Astrocyte (in vitro differentiated cells and primary cell): ENCODE results near the gene RHOG. TPM values are rescaled to one million over a fixed set of nuclear protein-coding genes. Genes with fewer than 3 reads are reported as not detected.
"Not testable (repeated sequence)": the region's sequence is repeated elsewhere in the genome, so short reads cannot be mapped to it uniquely, and the experiment has no call there.

Experiments
- DNase-seq: peaks from one replicate; pipeline ENCODE4 v3.0.0-alpha.2; 2010; ENCODE audit warnings: low read depth
- FAIRE-seq: peaks from 2 replicates; lab custom pipeline; 2011; peaks lifted over from hg19 to GRCh38; lab: Jason Lieb, UNC
- H2AFZ ChIP-seq: 2 replicates; pipeline ENCODE4 v1.6.0; 2012; ENCODE audit warnings: low read depth, low read length, inconsistent platforms
- H3K27ac ChIP-seq: 2 replicates; pipeline ENCODE4 v1.5.1; 2011; ENCODE audit warnings: low read depth, low read length, inconsistent platforms
- H3K27me3 ChIP-seq: 2 replicates; pipeline ENCODE4 v1.6.0; 2011; ENCODE audit warnings: low read length, inconsistent platforms; ENCODE audit not compliant: insufficient read depth
- H3K36me3 ChIP-seq: 2 replicates; pipeline ENCODE4 v1.5.1; 2011; ENCODE audit warnings: low read length, inconsistent platforms; ENCODE audit not compliant: insufficient read depth
- H3K4me1 ChIP-seq: 2 replicates; pipeline ENCODE4 v1.5.1; 2011; ENCODE audit warnings: low read length, inconsistent platforms; ENCODE audit not compliant: insufficient read depth
- H3K4me2 ChIP-seq: 2 replicates; pipeline ENCODE4 v1.6.0; 2012; ENCODE audit warnings: low read length, inconsistent platforms
- H3K4me3 ChIP-seq: 2 replicates; pipeline ENCODE4 v1.5.1; 2011; ENCODE audit warnings: low read depth, mild to moderate bottlenecking, low read length, inconsistent platforms; ENCODE audit not compliant: insufficient read depth
- H3K79me2 ChIP-seq: 2 replicates; pipeline ENCODE4 v1.6.0; 2012; ENCODE audit warnings: mild to moderate bottlenecking, low read length, inconsistent platforms; ENCODE audit not compliant: insufficient read depth
- H3K9ac ChIP-seq: 2 replicates; pipeline ENCODE4 v1.6.0; 2012; ENCODE audit warnings: mild to moderate bottlenecking, low read length, inconsistent platforms
- H3K9me3 ChIP-seq: 2 replicates; pipeline ENCODE4 v1.5.1; 2012; ENCODE audit warnings: low read depth, mild to moderate bottlenecking, low read length, inconsistent platforms; ENCODE audit not compliant: insufficient read depth
- H4K20me1 ChIP-seq: 2 replicates; pipeline ENCODE4 v1.6.0; 2012; ENCODE audit warnings: low read length, inconsistent platforms; ENCODE audit not compliant: insufficient read depth
- H3K27ac Mint-ChIP-seq: one replicate; pipeline ENCODE4 v1.8.0; 2021; ENCODE audit warnings: mild to moderate bottlenecking, mixed read lengths; ENCODE audit not compliant: unreplicated experiment
- H3K27me3 Mint-ChIP-seq: one replicate; pipeline ENCODE4 v1.8.0; 2021; ENCODE audit warnings: low read depth, mixed read lengths; ENCODE audit not compliant: unreplicated experiment
- H3K36me3 Mint-ChIP-seq: one replicate; pipeline ENCODE4 v1.8.0; 2021; ENCODE audit warnings: low read depth, mixed read lengths; ENCODE audit not compliant: unreplicated experiment
- H3K4me1 Mint-ChIP-seq: one replicate; pipeline ENCODE4 v1.8.0; 2021; ENCODE audit warnings: low read depth, mixed read lengths; ENCODE audit not compliant: unreplicated experiment
- H3K4me3 Mint-ChIP-seq: one replicate; pipeline ENCODE4 v1.8.0; 2021; ENCODE audit warnings: mild to moderate bottlenecking, moderate library complexity, mixed read lengths; ENCODE audit not compliant: unreplicated experiment
- H3K9me3 Mint-ChIP-seq: one replicate; pipeline ENCODE4 v1.8.0; 2021; ENCODE audit warnings: mild to moderate bottlenecking, mixed read lengths; ENCODE audit not compliant: unreplicated experiment
- CTCF ChIP-seq: IDR thresholded peaks from 2 replicates; pipeline ENCODE4 v1.5.1; 2011; ENCODE audit warnings: low read depth, mild to moderate bottlenecking, inconsistent platforms, low read length, moderate library complexity; ENCODE audit not compliant: insufficient read depth
- EZH2 ChIP-seq: IDR thresholded peaks from 2 replicates; pipeline ENCODE4 v1.6.1; 2012; ENCODE audit warnings: mild to moderate bottlenecking, low read length, inconsistent platforms; ENCODE audit not compliant: insufficient read depth
- total RNA-seq: library from RNA; stranded (reverse); gene quantifications from 2 replicates; pipeline ENCODE4 v1.2.1, GENCODE V29; 2021

The RHOG gene
- total RNA-seq, 1 donor from 2014 or later, result 54.5 TPM

DNA sequence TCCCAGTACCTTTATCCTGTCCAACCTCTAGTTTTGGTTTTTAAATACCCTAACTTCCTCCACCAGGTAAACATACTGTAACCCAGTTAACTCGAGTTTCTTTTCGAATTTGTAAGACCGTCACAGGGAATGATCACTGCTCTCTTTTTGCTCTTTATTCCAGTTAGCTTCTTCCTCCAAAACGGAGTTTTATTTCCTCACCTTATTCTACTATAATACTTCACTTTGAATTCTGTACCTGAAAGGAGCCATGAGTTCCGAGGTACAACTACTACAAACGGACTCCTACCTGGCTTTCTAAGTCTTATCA is 44.8 kb downstream of the RHOG start:
- FAIRE-seq, result no peak
- peak overlapping the region; percentile 92 for H3K4me3 ChIP-seq
- peaks cover 15% of the 10 kb centered on the region for H3K4me1 ChIP-seq
- peaks cover 14% of the 10 kb centered on the region for H3K36me3 ChIP-seq
- H3K4me2 ChIP-seq, result peak overlapping the region; percentile 96
- H3K27me3 Mint-ChIP-seq, result no peaks in the 10 kb centered on the region
- H3K9ac ChIP-seq, result peak overlapping the region; percentile 97
- peaks cover 64% of the 10 kb centered on the region for H3K79me2 ChIP-seq
- H3K9me3 Mint-ChIP-seq, result peaks cover 3% of the 10 kb centered on the region
- no peak overlapping the region for H2AFZ ChIP-seq
- no peak overlapping the region for H3K27ac ChIP-seq
- peak overlapping the region; percentile 99 for H3K4me3 Mint-ChIP-seq
- no peaks in the 10 kb centered on the region for H3K9me3 ChIP-seq
- H3K27ac Mint-ChIP-seq, result peak overlapping the region; percentile 23
- H3K27me3 ChIP-seq, result no peaks in the 10 kb centered on the region
- peaks cover 8% of the 10 kb centered on the region for H3K4me1 Mint-ChIP-seq
- no peak for DNase-seq
- H4K20me1 ChIP-seq, result peaks cover 49% of the 10 kb centered on the region
- H3K36me3 Mint-ChIP-seq, result peaks cover 6% of the 10 kb centered on the region
- no peak for TF ChIP-seq CTCF
- no peak for TF ChIP-seq EZH2

DNA sequence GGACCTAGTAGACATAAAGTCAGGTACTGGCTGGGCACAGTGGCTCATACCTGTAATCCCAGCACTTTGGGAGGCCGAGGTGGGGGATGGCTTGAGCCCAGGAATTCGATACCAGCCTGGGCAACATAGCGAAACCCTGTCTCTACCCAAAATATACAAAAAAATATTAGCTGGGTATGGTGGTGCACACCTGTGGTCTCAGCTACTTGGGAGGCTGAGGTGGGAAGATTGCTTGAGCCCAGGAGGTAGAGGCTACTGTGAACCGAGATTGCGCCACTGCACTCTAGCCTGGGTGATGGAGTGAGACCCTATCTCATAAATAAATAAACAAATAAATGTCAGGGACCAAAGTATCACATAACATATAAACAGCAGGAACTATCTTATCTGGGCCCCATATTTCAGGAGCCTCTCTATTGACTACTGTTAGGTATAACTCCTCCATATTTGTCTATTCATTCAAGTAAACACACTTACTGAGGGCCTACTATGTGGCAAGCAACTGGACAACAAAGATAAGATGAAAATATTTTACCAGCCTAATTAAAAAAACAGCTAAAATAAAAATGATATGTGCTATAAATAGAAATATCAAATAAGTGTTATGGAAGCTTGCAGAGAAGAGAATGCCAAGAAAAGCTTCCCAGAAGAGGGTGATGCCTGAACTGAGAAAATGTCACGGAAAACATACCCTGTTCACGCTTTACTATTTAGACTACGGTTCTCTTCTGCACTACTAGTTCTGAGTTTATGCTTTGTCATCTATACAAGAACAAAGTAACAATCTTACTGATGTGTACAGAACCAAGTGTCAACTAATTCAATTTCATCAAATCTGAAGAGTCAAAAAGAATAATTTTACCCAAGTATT is 45.4 kb downstream of the RHOG start:
- H4K20me1 ChIP-seq, result peaks cover 55% of the 10 kb centered on the region
- TF ChIP-seq CTCF (no peak), EZH2 (no peak)
- peaks cover 9% of the 10 kb centered on the region for H3K36me3 Mint-ChIP-seq
- H3K4me3 Mint-ChIP-seq, result peak overlapping the region; percentile 99
- H3K27me3 Mint-ChIP-seq, result no peaks in the 10 kb centered on the region
- H3K36me3 ChIP-seq, result peaks cover 14% of the 10 kb centered on the region
- FAIRE-seq, result no peak
- H3K27ac ChIP-seq, result no peak overlapping the region
- H3K4me1 Mint-ChIP-seq, result peaks cover 8% of the 10 kb centered on the region
- no peak overlapping the region for H2AFZ ChIP-seq
- no peaks in the 10 kb centered on the region for H3K27me3 ChIP-seq
- H3K9me3 ChIP-seq, result no peaks in the 10 kb centered on the region
- peak overlapping the region; percentile 97 for H3K9ac ChIP-seq
- no peak overlapping the region for H3K27ac Mint-ChIP-seq
- H3K79me2 ChIP-seq, result peaks cover 70% of the 10 kb centered on the region
- peak overlapping the region; percentile 96 for H3K4me2 ChIP-seq
- no peak for DNase-seq
- peaks cover 3% of the 10 kb centered on the region for H3K9me3 Mint-ChIP-seq
- H3K4me1 ChIP-seq, result peaks cover 15% of the 10 kb centered on the region
- peak overlapping the region; percentile 92 for H3K4me3 ChIP-seq

- H3K27me3 Mint-ChIP-seq, H3K9me3 ChIP-seq, H3K36me3 Mint-ChIP-seq, H2AFZ ChIP-seq, H3K27me3 ChIP-seq, H3K27ac ChIP-seq, DNase-seq, H3K27ac Mint-ChIP-seq, FAIRE-seq, H3K9ac ChIP-seq, H3K9me3 Mint-ChIP-seq, H3K4me3 ChIP-seq, H3K4me1 Mint-ChIP-seq: not testable (repeated sequence)
- peaks cover 14% of the 10 kb centered on the region for H3K36me3 ChIP-seq
- peaks cover 80% of the 10 kb centered on the region for H3K79me2 ChIP-seq
- H3K4me1 ChIP-seq, result peaks cover 15% of the 10 kb centered on the region
- peak overlapping the region; percentile 54 for H3K4me3 Mint-ChIP-seq
- peak overlapping the region; percentile 14 for H3K4me2 ChIP-seq
- H4K20me1 ChIP-seq, result peaks cover 63% of the 10 kb centered on the region
These were observed 46.4 kb downstream of the RHOG start for GRCh38 chr11:3794387-3794786.
